Upper lobe of right lung (tissue), 1 donor: ENCODE measurements around the gene PTPRG. TPM values are rescaled to one million over a fixed set of nuclear protein-coding genes. Genes with fewer than 3 reads are reported as not detected.

Source experiments
- ATAC-seq: fragments of 200-7000 bp; cut with Tn5 transposase; one replicate; pipeline ENCODE4 v1.9.1; 2020; ENCODE audit warnings: mild to moderate bottlenecking, moderate library complexity
- DNase-seq: peaks from one replicate; pipeline ENCODE4 v3.0.0-alpha.2; 2020
- H3K27ac ChIP-seq: fragments of 200-600 bp; one replicate; pipeline ENCODE4 v1.8.0; 2022
- H3K27me3 ChIP-seq: fragments of 200-600 bp; one replicate; pipeline ENCODE4 v1.8.0; 2022; ENCODE audit warnings: mild to moderate bottlenecking
- H3K36me3 ChIP-seq: fragments of 200-600 bp; one replicate; pipeline ENCODE4 v1.8.0; 2022
- H3K4me1 ChIP-seq: fragments of 200-600 bp; one replicate; pipeline ENCODE4 v1.8.0; 2022
- H3K4me3 ChIP-seq: fragments of 200-600 bp; one replicate; pipeline ENCODE4 v1.8.0; 2022; ENCODE audit warnings: mild to moderate bottlenecking
- H3K9me3 ChIP-seq: fragments of 200-600 bp; one replicate; pipeline ENCODE4 v1.8.0; 2022
- CTCF ChIP-seq: fragments of 200-600 bp; IDR thresholded peaks from one replicate; pipeline ENCODE4 v1.8.0; 2022; ENCODE audit warnings: antibody characterized with exemption
- intact Hi-C: fragments of 100-400 bp; cut with DNase I; formaldehyde crosslinking; loops from one replicate; pipeline ENCODE4 v1.11.0; 2022
- total RNA-seq: library from RNA; stranded (reverse); fragmentation: NEBNext Ultra II Directional; extraction: Animal tissue kit (Norgen Biotek cat#: 25700); gene quantifications from one replicate; pipeline ENCODE4 v1.2.1, GENCODE V29; 2021
- donor health status: DM: no; HTN: yes; CAD: no; lungs with severe emphysema.

The PTPRG gene
- total RNA-seq, 1 donor from 2014 or later, result 86.7 TPM

DNA sequence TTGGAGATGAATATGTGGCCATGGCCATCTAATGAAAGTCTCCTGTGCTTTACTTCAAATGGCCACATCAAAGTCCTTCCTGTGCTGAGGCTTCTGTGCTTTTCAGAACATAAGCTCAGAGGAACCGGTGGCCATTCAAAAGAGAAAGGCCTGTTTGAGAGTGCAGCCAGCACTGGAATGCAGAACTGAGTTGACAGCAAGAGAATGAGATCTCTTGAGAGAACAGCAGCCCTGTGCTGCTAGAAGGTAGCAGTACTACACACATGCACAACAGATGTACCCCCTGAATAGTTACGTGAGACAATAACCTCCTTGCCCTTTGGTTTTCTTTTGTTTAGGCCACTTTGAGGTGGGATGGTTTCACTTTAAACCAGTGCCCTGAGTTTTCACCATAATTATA lies 292.5 kb downstream of the PTPRG start:
- DNase-seq (no peak), ATAC-seq (peak; percentile 24)
- TF ChIP-seq CTCF, result no peak
- no peaks in the 10 kb centered on the region for H3K9me3 ChIP-seq
- intact Hi-C loops, result no loop called here
- H3K27me3 ChIP-seq, result no peaks in the 10 kb centered on the region
- H3K27ac ChIP-seq, result no peak overlapping the region
- no peaks in the 10 kb centered on the region for H3K36me3 ChIP-seq
- H3K4me1 ChIP-seq, result peaks cover 36% of the 10 kb centered on the region
- no peak overlapping the region for H3K4me3 ChIP-seq

DNA sequence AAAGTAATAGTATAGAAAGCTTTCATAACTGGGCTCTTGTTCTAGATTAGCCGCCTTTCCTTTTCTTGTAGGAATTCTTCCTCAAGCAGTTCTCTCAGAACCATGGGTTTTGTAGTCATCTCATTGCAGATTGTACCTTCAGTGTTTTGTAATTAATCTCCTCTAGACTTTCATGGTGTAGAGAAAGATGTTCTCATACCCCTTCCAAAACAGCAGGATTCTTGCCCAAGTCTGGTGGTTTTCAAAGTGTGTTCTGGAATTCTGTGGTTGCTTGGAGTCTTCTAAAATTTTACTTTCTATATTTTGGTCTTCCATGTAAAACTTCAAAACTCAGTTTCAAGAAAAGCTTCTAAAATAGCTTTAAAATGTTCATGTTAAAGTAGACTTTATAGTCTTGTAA lies 293.8 kb downstream of the PTPRG start:
- Histone ChIP-seq H3K27me3 (no peaks in the 10 kb centered on the region), H3K9me3 (no peaks in the 10 kb centered on the region), H3K4me3 (no peak overlapping the region), H3K27ac (no peak overlapping the region), H3K4me1 (peaks cover 25% of the 10 kb centered on the region), H3K36me3 (no peaks in the 10 kb centered on the region)
- intact Hi-C loops, result no loop called here
- TF ChIP-seq CTCF, result no peak
- DNase-seq, result no peak
- ATAC-seq, result no peak

DNA sequence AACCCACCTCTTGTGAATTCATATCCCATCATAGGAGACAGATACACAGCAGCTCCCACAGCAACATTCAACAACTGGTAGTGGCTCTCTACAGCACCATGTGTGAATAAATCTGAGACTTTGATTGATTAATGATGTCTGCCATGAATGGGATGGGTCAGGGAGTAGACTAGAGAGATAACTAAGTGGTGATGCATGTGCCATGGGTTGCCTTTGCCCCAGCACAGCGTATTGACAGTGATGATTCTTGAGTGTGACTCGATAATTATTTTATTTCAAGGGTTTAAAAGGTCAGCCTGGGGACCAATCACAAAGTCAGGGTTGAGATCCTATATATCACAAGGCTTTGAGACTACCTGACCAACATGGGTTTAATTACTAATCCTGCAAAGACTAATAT lies 295.9 kb downstream of the PTPRG start:
- intact Hi-C loops, result no loop called here
- H3K4me3 ChIP-seq, result no peak overlapping the region
- no peak overlapping the region for H3K27ac ChIP-seq
- no peak for DNase-seq
- ATAC-seq, result no peak
- H3K4me1 ChIP-seq, result peaks cover 19% of the 10 kb centered on the region
- no peak for TF ChIP-seq CTCF
- no peaks in the 10 kb centered on the region for H3K9me3 ChIP-seq
- H3K27me3 ChIP-seq, result no peaks in the 10 kb centered on the region
- no peaks in the 10 kb centered on the region for H3K36me3 ChIP-seq

DNA sequence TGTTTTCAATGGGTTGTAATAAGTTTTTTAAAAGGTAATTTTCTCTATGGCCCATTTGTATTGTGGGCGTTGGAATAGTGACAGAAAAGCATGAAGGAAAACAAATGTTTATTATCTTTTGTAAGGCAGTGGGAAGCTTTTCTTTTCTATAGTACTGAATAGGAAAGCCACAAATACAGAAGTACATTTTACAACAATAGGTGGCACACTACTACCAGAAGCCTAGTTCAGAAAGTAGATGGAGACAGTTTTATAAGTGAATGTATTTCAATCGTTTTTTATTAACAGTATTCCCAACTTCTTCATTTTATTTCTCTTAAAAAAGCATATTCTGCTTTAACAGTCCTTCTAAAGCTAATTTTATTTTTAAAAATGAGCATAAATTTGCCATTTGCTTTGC lies 296.7 kb downstream of the PTPRG start:
- H3K36me3 ChIP-seq, result no peaks in the 10 kb centered on the region
- H3K27me3 ChIP-seq, result no peaks in the 10 kb centered on the region
- H3K9me3 ChIP-seq, result no peaks in the 10 kb centered on the region
- no peak overlapping the region for H3K4me3 ChIP-seq
- DNase-seq, result no peak
- intact Hi-C loops, result no loop called here
- H3K4me1 ChIP-seq, result peaks cover 19% of the 10 kb centered on the region
- ATAC-seq, result peak; percentile 41
- H3K27ac ChIP-seq, result no peak overlapping the region
- peak; percentile 55 for TF ChIP-seq CTCF

DNA sequence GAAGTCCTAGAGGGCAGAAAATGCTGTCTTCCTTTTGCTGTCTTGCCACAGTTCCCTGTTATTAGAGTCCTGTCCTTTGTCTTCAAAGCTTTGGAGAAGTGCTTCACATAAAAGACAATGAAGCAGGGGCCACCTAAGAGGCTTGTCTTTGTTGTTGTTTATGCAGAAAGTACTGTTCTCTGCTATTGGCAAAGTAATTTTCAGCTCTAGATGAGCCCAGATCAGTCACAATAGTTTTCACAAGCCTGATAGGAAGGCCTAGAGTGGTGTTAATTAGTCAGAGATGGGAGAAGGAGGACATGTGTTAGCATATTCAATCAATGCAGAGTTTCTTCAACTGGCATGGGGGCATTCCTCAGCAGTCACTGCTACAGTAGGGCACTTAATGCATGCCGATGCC lies 300.0 kb downstream of the PTPRG start:
- no peaks in the 10 kb centered on the region for H3K27me3 ChIP-seq
- TF ChIP-seq CTCF, result no peak
- intact Hi-C loops, result no loop called here
- H3K4me1 ChIP-seq, result no peaks in the 10 kb centered on the region
- no peak overlapping the region for H3K4me3 ChIP-seq
- ATAC-seq (no peak), DNase-seq (no peak)
- no peaks in the 10 kb centered on the region for H3K9me3 ChIP-seq
- H3K36me3 ChIP-seq, result no peaks in the 10 kb centered on the region
- H3K27ac ChIP-seq, result no peak overlapping the region

DNA sequence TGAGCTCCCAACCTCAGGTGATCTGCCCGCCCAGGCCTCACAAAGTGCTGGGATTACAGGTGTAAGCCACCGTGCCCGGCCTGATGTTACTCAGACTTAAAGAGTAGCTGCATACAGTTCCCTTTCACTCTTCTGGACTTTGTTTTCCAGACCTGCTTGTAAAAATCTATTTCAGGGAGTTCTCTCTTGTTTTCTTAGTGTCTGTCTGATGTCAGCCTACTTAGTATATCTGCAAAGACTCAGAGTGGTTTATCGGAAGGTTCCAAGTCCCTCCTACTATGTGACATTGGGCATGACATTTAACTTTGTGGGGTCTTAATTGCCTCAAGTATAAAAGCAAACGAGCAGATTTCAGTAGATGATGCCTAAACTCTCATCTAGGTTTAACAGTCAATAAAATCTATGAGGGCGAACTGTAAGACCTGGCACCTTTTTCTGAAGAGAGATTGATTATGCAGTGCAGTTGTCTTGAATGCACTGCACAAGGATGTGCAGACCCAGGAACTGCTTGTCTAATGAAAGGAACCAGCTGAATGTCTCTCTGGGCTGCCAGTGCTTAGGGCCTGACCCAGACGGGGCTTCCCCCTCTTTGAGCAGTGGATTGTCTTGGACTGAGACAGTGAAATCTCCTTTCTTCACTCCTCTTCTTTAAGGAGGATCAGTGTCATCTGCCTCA lies 301.4 kb downstream of the PTPRG start:
- H3K4me3 ChIP-seq, result no peak overlapping the region
- H3K36me3 ChIP-seq, result no peaks in the 10 kb centered on the region
- H3K27me3 ChIP-seq, result no peaks in the 10 kb centered on the region
- H3K27ac ChIP-seq, result no peak overlapping the region
- DNase-seq (no peak), ATAC-seq (no peak)
- no peak for TF ChIP-seq CTCF
- H3K4me1 ChIP-seq, result no peaks in the 10 kb centered on the region
- no peaks in the 10 kb centered on the region for H3K9me3 ChIP-seq
- intact Hi-C loops, result no loop called here
